Dendritic cell treated with granulocyte-macrophage colony-stimulating factor and Interleukin-4, amounts not matched to agents 40 ng/mL and 50 ng/mL, for 4 days (primary cell): ENCODE results near the gene SUGCT.

Source experiments
- H3K27ac Mint-ChIP-seq: one replicate; pipeline ENCODE4 v1.8.0; 2022; ENCODE audit warnings: mild to moderate bottlenecking, mixed read lengths
- H3K27me3 Mint-ChIP-seq: one replicate; pipeline ENCODE4 v1.8.0; 2022; ENCODE audit warnings: mild to moderate bottlenecking, mixed read lengths
- H3K36me3 Mint-ChIP-seq: one replicate; pipeline ENCODE4 v1.8.0; 2022; ENCODE audit warnings: low read depth, mixed read lengths
- H3K4me1 Mint-ChIP-seq: one replicate; pipeline ENCODE4 v1.8.0; 2022; ENCODE audit warnings: low read depth, mixed read lengths
- H3K4me3 Mint-ChIP-seq: one replicate; pipeline ENCODE4 v1.8.0; 2022; ENCODE audit warnings: mild to moderate bottlenecking, moderate library complexity, mixed read lengths
- H3K9me3 Mint-ChIP-seq: one replicate; pipeline ENCODE4 v1.8.0; 2022; ENCODE audit warnings: mixed read lengths
- intact Hi-C: fragments of 100-400 bp; cut with micrococcal nuclease; formaldehyde crosslinking; loops from one replicate; pipeline ENCODE4 v1.15.0; 2022

SUGCT gene

DNA sequence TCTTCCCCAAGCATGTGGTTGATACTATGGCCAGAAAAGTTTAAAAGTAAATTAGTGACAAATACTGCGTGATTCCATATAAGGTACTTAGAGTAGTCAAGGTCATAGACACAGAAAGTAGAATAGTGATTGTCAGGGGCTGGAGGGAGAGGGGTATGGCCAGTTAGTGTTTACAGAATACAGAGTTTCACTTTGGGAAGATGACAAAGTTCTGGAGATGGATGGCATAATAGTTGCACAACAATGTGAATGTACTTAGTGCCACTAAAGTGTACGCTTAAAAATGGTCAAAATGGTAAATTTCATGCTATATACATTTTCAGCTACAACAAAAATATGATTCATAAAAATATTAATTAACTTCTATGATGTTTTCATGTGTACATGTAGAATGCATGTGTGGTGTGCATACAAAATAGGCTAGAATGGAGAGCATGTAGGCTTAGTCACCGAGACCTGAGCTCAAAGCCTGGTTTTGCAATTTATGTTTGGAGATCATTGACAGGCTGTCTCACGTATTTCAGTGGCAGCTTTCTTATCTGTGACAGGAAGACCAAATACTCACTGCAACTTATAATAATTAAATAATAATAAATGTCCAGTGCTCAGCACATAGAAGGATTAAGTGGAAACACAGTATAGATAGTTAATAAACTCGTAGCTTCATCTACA lies 625.6 kb downstream of the SUGCT start:
- Mint-ChIP-seq H3K27me3 (no peaks in the 10 kb centered on the region), H3K4me3 (no peak overlapping the region), H3K36me3 (no peaks in the 10 kb centered on the region), H3K4me1 (no peaks in the 10 kb centered on the region), H3K9me3 (no peaks in the 10 kb centered on the region), H3K27ac (no peak overlapping the region)
- intact Hi-C loops: no loop called here

DNA sequence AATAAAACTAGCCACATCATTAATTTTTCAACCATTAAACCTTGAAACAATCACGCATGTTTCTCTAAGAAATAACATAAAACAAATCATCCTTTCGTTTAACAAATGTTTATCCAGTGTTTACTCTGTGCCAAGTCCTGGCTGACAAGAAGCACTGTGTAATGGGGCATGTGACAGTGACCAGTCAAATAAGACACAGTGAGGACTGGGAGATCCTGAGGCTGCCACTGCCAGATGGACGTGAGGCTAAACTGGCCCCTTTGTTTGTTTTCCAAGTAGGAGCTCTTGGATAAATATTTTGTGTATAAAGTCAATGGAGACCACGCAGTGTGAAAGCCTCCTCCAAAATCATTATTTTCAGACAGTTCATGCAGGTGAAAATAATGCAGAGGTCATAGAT lies 626.2 kb downstream of the SUGCT start:
- H3K36me3 Mint-ChIP-seq: no peaks in the 10 kb centered on the region
- H3K4me3 Mint-ChIP-seq: no peak overlapping the region
- intact Hi-C loops: no loop called here
- H3K27me3 Mint-ChIP-seq: no peaks in the 10 kb centered on the region
- H3K27ac Mint-ChIP-seq: no peak overlapping the region
- H3K9me3 Mint-ChIP-seq: no peaks in the 10 kb centered on the region
- H3K4me1 Mint-ChIP-seq: no peaks in the 10 kb centered on the region

DNA sequence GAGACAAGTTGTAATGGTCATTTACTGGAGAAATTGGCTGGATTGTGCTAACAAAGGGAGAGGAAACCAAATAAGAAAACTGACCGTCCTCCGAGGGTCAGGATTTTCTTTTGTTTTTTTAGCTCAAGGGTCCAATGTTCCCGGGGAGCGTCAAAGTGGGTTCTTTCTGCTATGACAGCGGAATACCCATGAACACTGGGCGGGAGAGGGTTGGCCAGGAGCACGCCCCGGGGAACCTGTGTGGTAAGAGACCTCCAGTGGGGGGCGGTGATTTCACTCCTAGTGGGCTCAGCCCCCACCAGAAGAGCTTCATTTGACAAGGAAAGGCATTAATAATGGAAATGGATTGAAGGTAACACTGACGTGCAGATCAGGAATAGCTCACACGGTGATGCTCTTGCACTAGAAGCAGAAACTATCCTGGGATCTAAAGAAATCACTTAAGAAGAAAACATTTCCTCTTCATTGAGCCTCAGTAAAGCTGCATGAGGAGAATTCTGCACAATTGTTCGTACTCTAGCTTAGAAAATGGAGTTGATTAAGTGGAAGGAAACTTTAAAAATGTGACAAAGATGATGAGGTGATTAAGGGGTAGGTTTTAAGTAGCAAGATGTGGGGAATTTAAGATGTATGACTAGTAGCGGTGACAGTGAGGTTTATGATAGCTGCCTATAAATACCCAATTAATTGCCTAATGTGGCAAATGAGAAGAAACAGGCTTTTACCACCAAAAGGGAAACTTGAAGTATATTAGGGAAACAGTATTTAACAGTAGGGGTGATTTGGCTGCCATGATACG lies 627.2 kb downstream of the SUGCT start:
- Mint-ChIP-seq H3K36me3 (no peaks in the 10 kb centered on the region), H3K27ac (no peak overlapping the region), H3K4me1 (no peaks in the 10 kb centered on the region), H3K4me3 (no peak overlapping the region), H3K9me3 (no peaks in the 10 kb centered on the region), H3K27me3 (no peaks in the 10 kb centered on the region)
- intact Hi-C loops: no loop called here

DNA sequence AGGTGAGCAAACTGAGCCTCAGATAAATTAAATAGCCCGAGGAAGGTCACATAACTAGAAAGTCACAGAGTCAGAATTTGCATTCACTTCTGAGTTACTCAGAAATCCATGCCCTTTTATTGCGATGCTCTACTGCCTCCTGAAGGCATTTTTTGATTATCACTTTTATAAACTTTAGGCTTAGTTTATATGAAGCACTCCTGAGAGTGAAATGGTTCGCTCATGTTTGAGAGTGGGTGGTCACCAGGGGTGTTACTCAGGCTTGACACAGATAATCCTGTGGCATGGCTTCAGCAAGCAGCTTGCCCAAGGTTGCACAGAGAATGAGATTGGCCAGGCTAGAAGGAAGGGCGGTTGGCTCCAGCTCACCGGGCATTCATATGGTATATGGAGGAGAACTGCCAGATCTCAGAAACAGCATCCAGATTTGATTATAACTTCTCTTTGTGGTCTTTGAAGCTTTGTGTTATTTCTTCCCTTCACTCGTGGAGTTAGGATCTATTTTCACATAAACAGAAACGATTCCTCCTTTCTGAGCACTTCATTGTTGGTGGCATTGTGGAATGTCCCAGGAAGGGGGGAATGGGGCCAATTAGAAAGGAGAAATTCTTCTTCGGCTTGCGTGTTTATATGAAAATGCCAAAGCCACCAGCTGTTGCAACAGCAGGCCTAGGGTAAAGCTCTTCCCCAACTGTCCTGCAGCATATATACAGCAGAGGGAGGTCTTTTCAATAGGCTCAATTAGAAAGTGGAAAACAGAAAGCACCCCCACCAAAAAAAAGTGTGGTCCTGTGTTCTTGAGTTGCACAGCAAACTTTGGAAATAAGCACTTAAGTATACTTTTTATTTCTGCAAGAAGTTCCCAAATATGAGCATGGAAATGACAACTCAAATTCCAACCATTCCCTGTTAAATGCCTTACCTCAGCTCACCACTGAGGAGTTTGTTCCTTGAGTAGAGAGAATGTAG lies 628.8 kb downstream of the SUGCT start:
- Mint-ChIP-seq H3K4me1 (no peaks in the 10 kb centered on the region), H3K27me3 (no peaks in the 10 kb centered on the region), H3K9me3 (no peaks in the 10 kb centered on the region), H3K4me3 (no peak overlapping the region), H3K27ac (no peak overlapping the region), H3K36me3 (no peaks in the 10 kb centered on the region)
- intact Hi-C loops: no loop called here

- H3K4me3 Mint-ChIP-seq: no peak overlapping the region
- no peaks in the 10 kb centered on the region for H3K27me3 Mint-ChIP-seq
- H3K36me3 Mint-ChIP-seq: no peaks in the 10 kb centered on the region
- no peaks in the 10 kb centered on the region for H3K4me1 Mint-ChIP-seq
- no peaks in the 10 kb centered on the region for H3K9me3 Mint-ChIP-seq
- H3K27ac Mint-ChIP-seq: no peak overlapping the region
- intact Hi-C loops: no loop called here
Observed at GRCh38 chr7:40765639-40766038, 630.8 kb downstream of the SUGCT start.

DNA sequence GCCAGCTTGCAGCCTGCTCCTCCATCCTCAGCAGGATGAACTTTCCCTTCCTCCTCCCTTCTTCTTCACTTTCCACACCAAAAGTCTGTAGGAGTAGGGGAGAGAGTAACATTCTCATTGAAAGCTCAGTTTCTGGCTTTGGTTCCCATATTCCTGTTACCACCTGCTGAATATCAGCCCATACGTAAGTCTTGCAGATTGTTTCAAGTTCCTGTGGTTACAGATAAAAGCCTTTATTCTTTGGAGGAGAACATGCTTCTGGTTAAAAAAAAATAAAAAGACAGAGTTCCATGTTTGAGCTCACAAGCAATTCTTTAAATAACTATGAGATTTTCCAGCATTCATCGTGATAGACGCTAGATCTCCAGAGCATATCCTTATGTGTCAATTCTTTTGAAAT lies 637.3 kb downstream of the SUGCT start:
- intact Hi-C loops: no loop called here
- H3K27me3 Mint-ChIP-seq: no peaks in the 10 kb centered on the region
- no peaks in the 10 kb centered on the region for H3K4me1 Mint-ChIP-seq
- H3K9me3 Mint-ChIP-seq: no peaks in the 10 kb centered on the region
- H3K36me3 Mint-ChIP-seq: no peaks in the 10 kb centered on the region
- H3K4me3 Mint-ChIP-seq: no peak overlapping the region
- H3K27ac Mint-ChIP-seq: no peak overlapping the region

DNA sequence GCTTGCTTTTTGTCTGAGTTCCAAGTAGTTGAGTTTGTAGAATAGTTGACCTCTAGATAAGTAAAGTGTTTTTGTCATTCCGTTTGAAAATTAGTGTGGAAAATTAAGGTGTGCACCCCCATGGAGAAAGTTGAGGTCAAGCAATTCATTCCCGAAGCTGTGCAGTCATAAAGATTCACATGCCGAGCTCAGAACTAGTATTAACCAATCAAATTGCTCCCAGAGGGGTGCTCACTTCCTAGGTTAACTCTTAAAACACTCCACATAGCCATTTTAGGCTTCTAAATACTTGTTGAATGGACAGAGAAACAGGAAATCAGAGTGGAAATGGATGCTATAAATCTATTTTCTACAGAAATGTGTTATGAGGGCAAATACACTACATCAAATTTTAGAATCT lies 638.9 kb downstream of the SUGCT start:
- H3K27ac Mint-ChIP-seq: no peak overlapping the region
- H3K4me3 Mint-ChIP-seq: no peak overlapping the region
- no peaks in the 10 kb centered on the region for H3K4me1 Mint-ChIP-seq
- no peaks in the 10 kb centered on the region for H3K9me3 Mint-ChIP-seq
- intact Hi-C loops: no loop called here
- H3K27me3 Mint-ChIP-seq: no peaks in the 10 kb centered on the region
- no peaks in the 10 kb centered on the region for H3K36me3 Mint-ChIP-seq

GRCh38 chr7:40775877-40776276 lies 641.1 kb downstream of the SUGCT start:
- H3K4me3 Mint-ChIP-seq: no peak overlapping the region
- no peaks in the 10 kb centered on the region for H3K9me3 Mint-ChIP-seq
- H3K4me1 Mint-ChIP-seq: no peaks in the 10 kb centered on the region
- intact Hi-C loops: no loop called here
- no peak overlapping the region for H3K27ac Mint-ChIP-seq
- H3K36me3 Mint-ChIP-seq: no peaks in the 10 kb centered on the region
- H3K27me3 Mint-ChIP-seq: no peaks in the 10 kb centered on the region

- Mint-ChIP-seq H3K27me3 (no peaks in the 10 kb centered on the region), H3K9me3 (no peaks in the 10 kb centered on the region), H3K36me3 (no peaks in the 10 kb centered on the region), H3K4me3 (no peak overlapping the region), H3K4me1 (no peaks in the 10 kb centered on the region), H3K27ac (no peak overlapping the region)
- intact Hi-C loops: no loop called here
Observed at GRCh38 chr7:40777730-40778312, 643.0 kb downstream of the SUGCT start.

DNA sequence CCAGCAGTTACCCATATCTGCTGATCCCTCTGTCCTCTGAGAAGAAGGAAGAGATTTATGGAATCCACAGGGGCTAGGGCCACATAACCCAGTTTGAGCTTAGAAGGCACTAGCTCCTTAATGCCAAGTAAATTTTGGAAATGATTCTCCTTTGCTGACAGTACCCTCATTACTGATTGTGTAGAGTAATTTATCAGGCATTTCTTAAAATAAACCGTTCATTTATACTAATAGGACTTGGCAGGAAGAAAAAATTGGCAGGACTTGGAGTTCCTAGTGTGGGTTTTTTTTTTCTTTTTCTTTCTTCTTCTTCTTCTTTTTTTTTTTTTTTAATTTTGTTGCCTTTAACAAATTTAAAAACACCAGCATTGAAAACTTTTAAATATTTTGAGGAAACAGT lies 645.7 kb downstream of the SUGCT start:
- no peaks in the 10 kb centered on the region for H3K4me1 Mint-ChIP-seq
- no peaks in the 10 kb centered on the region for H3K36me3 Mint-ChIP-seq
- H3K27me3 Mint-ChIP-seq: no peaks in the 10 kb centered on the region
- H3K9me3 Mint-ChIP-seq: no peaks in the 10 kb centered on the region
- no peak overlapping the region for H3K27ac Mint-ChIP-seq
- intact Hi-C loops: no loop called here
- no peak overlapping the region for H3K4me3 Mint-ChIP-seq

DNA sequence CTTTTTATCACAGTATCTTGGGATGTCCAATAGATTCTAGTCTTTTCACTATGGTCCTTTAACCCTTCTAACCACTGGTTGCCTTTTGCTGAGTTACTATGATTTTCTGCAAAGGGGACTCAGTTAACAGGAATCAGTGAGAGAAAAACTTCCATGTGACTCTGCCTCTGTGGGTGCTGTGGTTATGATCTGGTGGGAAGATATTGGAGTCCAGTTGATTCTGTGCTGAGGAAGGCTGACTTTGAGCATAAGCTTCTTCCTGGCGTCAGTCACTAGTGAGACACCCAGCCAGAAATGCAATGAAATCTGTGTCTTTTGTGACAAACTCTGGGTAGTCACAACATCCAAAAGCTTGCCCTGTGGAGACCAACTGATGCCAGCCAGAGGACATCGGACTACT lies 648.0 kb downstream of the SUGCT start:
- intact Hi-C loops: no loop called here
- H3K4me3 Mint-ChIP-seq: no peak overlapping the region
- no peaks in the 10 kb centered on the region for H3K4me1 Mint-ChIP-seq
- H3K27ac Mint-ChIP-seq: no peak overlapping the region
- H3K27me3 Mint-ChIP-seq: no peaks in the 10 kb centered on the region
- no peaks in the 10 kb centered on the region for H3K9me3 Mint-ChIP-seq
- H3K36me3 Mint-ChIP-seq: no peaks in the 10 kb centered on the region

GRCh38 chr7:40784176-40784575 lies 649.4 kb downstream of the SUGCT start:
- H3K4me1 Mint-ChIP-seq: no peaks in the 10 kb centered on the region
- no peak overlapping the region for H3K27ac Mint-ChIP-seq
- H3K27me3 Mint-ChIP-seq: no peaks in the 10 kb centered on the region
- no peak overlapping the region for H3K4me3 Mint-ChIP-seq
- no peaks in the 10 kb centered on the region for H3K36me3 Mint-ChIP-seq
- intact Hi-C loops: no loop called here
- no peaks in the 10 kb centered on the region for H3K9me3 Mint-ChIP-seq

DNA sequence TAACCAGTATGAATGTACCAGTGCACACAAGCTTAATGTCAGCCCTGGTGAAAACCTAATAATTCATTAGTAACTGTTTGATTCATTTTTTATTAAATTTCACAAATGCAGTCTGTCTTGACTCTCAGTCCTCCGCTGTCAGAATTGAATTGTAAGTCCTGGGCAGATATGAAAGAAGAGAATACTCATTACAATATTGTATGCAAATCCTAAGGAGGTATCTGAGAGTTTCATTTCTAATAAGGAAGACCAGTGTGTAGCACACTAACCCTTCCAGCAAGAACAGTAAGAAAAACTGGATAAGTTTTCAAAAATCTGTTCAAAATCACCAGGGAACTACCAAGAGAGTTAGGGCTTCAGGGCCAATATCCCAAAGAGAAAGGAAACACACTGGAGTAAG lies 652.1 kb downstream of the SUGCT start:
- H3K4me1 Mint-ChIP-seq: no peaks in the 10 kb centered on the region
- intact Hi-C loops: no loop called here
- no peak overlapping the region for H3K27ac Mint-ChIP-seq
- H3K9me3 Mint-ChIP-seq: no peaks in the 10 kb centered on the region
- H3K27me3 Mint-ChIP-seq: no peaks in the 10 kb centered on the region
- no peak overlapping the region for H3K4me3 Mint-ChIP-seq
- H3K36me3 Mint-ChIP-seq: no peaks in the 10 kb centered on the region

DNA sequence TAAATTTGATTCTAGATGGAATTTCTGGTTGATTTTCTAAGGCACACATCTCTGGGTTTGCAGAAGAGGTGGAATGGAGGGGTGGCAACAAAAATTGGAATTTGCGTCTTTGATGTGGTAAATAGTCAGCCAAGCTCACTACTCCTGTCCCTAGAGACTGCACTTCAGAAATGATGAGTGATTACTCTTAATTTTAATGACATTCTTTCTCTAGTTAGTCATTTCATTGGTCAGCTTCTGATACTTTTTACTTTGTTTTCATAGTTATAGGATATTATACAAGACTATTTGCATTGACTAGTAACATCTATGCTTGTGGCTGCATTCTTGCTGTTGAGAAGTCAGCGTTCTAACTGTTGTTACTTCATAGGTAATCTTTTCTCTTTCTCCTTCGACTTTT lies 658.3 kb downstream of the SUGCT start:
- H3K27me3 Mint-ChIP-seq: no peaks in the 10 kb centered on the region
- H3K4me3 Mint-ChIP-seq: no peak overlapping the region
- H3K36me3 Mint-ChIP-seq: no peaks in the 10 kb centered on the region
- H3K9me3 Mint-ChIP-seq: no peaks in the 10 kb centered on the region
- intact Hi-C loops: no loop called here
- H3K27ac Mint-ChIP-seq: no peak overlapping the region
- no peaks in the 10 kb centered on the region for H3K4me1 Mint-ChIP-seq
